GM21381 (cell line): ENCODE measurements around the gene BLNK.
A peak's percentile ranks its signal among the peaks of the same experiment; 100 is the strongest.
"Not testable (repeated sequence)": the region's sequence is repeated elsewhere in the genome, so short reads cannot be mapped to it uniquely, and the experiment has no call there.

Experiments
- ATAC-seq: cut with Tn5 transposase; IDR thresholded peaks from one replicate; pipeline ENCODE4 v1.9.1; 2021; ENCODE audit warnings: mild to moderate bottlenecking, moderate library complexity; ENCODE audit not compliant: unreplicated experiment

The BLNK gene

DNA sequence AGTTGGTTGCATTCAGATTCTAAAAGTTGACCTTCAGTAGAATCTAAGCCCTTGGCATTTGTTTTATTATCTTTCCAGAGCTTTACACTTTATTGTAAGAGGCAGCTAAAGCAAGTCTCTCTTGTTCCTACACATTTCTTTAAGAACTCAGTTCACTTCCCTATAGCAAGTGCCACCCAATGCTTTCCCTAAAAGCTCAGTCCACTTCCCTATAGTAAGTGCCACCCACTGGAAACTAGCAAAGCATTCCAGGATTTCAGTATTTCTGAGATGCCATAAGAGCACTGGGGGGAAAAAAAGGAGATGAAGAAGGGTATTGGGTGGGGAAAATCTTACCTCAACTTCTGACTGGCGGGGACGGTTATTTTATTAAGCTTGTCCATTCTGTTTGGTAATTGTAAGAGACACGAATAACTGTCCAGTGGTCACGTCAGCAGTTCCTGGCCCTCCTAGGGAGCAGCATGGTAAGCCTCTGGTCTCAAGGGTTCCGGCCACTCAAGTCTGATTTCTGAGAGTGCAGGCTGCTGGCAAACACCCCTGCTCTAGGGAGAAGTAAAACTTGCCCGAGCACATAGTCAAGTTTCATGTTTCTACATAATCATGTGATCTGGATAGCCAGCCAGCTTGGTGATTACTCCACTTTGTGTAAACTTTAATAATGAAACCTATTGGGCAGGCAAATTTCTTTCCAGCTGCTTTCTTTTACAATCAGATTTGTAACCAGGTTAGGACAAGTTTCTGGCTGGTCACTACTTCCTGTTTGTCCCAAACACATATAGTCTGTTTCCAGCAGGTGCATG is at the start of gene BLNK:
BLNK (minus strand) TSS at position 554 of the 800 bp plus-strand sequence; CDS start at position 383, 171 bp downstream.
- peak; percentile 56 for ATAC-seq

DNA sequence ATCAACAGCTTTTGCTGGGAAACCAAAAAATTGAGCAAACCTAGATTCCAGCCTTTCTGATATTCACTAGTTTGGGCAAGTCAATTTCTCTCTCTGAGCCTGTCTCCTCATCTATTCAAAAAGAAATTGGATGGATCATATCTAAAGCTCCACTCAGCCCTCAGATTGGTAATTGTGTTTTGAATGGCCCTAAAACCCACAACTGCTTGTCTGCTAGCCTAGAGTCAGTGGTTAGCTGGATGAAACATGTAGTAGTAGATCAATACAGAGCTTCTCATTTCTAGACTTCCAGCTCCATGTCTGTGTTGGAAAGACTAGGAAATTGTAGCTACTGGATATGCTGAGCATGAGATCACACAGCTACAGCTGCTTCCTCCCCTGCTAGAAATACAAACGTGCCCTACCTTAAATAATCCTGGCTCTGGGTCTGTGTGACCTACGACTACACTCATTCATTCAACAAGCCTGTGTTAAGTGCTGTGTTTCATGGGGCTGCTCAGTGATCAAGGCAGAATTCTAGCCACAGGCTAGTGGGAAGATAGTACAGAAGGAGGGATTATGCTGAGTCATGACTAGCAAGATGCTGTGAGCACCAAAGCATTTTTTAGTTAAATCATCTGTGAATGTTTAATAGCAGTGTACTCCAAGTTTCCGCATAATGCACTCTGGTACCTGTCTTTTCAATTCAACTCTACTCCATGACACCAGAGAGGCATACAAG is 48.5 kb upstream of the BLNK start:
- no peak for ATAC-seq

DNA sequence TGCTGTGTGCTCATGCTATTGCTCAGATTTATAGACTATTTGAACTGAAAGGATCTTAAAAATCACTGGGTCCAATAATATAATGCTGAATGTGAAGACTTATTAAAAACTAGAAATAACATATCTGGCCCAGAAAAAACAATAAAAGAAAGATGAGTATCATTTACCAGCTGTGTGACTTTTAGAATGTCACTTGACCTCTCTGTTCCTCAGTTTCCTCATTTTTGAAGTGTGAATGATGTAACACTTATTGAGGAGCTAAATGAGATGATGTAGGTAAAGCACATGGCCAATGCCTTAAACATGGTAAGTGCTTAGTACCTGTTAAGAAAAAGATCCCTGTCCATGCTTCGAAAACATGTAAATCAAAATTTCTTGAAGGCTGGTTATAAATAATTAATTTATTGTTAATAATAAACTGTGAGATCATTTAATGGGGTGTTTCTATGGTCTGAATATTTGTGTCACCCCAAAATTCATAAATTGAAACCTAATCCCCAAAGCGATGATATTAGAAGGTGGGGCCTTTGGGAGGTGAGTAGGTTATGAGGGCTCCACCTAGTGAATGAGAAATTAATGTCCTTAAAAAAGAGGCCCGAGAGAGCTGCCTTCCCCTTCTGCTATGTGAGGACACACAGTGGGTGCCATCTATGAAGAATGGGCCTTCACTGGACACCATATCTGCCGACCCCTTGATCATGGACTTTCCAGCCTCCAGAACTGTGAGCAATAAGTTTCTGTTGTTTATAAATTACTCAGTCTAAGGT is 45.9 kb upstream of the BLNK start:
- ATAC-seq: no peak

DNA sequence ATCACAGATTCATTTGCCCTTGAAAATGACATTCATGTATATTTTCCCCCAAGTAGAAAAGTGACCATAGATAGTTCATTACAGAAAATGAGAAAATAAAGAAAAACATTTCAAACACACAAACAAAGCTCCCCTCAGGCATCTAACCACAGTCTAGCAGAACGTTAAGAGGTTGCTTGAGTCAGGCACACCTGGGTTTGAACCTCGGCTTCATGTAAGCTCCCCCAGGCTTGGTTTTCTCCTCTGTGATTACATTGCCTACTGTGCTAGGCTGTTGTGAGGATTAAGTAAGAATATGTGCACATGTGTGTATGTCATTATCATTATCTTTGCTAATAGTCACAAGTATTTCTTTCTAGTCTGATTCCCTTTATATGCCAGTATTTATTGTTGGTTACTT is 42.0 kb upstream of the BLNK start:
- ATAC-seq: no peak

DNA sequence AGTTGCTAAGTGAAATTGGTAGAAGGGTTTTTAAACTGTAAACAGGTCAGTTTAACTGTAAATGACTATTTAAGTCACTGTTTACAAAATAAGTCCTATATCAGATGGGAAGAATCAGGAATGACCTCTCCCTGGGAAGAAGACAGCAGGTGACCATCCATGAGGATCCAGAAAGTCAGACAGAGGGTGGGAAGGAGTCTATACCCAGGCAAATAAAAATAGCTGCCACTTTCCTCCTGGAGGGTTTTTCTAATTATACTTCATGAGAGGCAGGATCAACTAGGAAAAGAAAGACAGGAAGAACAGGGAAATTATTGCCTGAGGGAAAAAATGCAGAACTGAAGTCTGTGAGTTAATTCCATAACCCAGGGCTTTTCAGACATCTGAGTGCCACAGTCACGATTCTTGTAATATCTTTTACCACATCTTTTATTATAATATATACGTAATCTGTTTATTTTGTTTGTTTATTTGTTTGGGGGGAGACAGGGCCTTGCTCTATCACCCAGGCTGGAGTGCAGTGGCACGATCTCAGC is 39.9 kb upstream of the BLNK start:
- no peak for ATAC-seq

DNA sequence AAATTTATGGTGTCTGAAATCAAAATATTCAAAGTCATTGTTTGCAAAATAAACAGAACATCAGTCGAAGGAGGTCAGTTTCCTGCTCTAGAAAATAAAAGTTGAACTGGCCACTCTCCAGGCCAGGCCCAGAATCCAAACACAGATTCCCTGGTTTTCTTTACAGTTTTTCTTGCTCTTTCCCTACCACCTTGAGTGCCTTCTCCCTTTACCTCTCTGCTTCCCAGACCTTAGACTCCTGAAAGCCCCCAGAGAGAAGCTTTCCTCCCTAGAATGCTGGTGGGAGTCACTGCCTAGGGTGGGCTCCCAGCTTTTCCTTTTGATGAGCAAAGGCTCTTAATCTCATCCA is 38.9 kb upstream of the BLNK start:
- ATAC-seq: no peak

DNA sequence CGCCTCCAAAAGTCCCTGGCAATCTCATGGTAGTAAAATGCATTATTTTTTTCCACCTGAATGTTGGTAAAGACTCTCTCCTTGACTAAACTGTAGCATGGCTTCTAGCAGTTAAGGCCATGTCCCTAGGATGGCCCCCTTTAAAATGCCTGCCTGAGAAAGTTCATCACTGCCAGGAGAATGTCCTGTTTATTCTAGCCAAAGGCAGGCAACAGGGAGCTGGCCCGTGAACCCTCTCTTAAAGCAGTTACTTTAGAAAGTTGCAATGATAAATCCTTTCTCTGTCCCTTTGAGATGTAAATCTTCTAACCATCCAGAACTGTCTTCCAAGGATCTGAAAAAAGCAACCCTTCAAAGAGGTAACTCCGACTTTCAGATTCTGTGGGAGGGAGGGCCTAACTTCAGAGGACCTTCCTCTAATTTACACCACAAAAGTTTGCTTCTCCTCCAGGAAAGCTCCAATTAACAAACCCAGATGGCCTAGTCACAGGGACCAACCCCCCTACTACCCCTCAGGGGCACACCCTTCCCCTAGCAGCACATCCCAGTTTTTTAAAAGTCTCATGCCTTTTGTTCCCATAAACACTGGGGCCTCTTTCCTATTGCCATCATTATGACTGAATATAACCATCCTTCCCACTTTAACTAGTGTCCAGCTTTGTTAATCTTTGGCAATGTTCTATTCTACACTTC is 38.4 kb upstream of the BLNK start:
- ATAC-seq: no peak

DNA sequence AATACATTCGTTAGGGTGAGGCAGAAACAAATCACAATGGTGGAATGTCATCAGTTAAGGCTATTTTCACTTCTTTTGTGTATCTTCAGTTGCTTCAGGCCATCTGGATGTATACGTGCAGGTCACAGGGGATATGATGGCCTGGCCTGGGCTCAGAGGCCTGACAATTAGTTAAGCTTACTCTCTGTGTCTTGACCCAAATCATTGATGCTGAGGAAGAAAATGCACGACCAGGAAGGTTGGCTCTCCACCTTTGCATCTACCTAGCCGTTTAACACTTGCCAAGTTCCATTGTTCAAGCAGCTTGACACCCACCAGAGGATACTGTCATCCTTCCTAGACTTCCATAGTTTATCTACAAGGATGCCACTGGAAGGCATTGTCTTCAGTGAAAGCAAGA is 37.5 kb upstream of the BLNK start:
- not testable (repeated sequence) for ATAC-seq

DNA sequence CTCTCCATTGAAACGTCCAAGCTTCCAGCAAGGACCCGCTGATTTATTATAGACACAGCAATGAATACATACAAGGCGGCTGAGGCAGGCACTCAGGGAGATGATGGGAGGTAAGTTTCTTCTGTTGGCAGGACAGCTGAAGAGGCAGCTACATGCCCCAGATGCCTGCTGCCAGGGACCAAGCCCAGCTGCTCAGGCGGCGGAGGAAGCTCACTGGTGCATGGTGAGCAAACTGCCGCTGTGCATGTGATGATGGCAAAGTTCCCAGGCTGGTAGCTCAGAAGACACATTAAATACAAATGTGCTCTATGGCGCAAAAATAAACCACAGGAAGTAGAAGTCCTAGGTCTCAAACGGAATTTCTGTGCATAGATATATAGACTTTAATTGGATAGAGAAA is 35.1 kb upstream of the BLNK start:
- no peak for ATAC-seq

DNA sequence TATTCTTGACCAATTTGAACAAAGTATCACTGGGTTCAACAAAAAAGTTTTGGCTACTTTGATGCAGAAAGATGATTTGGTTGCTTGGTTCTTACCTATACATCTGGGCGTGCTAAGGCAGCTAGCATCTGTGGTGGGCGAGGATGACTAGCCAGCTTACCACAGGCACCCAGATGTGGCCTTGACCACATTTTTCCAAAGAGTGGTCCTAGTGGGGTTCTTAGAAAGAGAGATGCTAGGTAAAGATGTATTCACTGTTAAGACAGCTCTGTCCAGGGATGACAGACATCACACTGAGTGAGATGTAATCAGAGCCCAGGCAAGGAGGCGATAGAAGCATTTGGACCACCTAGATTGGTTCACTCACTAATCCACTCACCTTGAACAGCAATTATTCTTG is 33.6 kb upstream of the BLNK start:
- ATAC-seq: no peak

DNA sequence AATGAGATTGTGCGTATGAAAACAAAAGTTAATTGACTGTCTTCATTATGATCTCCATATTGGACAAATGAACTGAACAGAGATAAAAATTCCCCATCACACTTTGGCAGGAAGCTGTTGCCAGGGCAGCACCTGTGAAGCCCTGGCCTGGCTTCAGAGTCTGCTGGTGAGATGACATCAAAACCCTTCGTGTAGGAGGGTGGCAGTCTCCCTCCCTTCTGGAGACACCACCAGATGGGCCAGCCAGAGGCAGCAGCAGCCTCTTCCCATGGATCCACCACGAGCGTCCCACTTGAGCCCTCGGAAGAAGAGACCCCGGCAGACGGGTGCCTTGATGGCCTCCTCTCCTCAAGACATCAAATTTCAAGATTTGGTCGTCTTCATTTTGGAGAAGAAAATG is 32.9 kb upstream of the BLNK start, which contains the start of gene DNTT:
DNTT (plus strand) TSS at position 205 of the 400 bp plus-strand sequence; CDS start at position 269, 64 bp downstream.
- ATAC-seq: no peak

DNA sequence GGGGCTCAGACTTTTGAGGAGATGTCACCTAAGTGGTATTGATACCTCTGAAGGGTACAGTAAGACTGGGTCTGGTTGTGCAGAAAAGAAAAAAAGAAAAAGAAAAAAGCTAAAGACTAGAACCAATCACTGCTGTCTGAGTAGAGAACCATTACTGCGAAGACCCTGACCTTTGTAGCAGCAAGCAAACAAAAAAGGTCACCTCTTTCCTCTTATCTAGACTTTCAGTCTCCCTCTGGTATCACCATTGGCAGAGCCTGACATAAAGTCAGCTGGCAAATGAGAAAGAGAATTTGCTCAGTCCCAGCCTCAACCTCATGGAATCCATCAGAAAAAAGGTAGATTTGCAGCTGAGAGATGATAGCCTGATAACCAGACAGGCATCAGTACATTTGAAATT is 30.2 kb upstream of the BLNK start:
- ATAC-seq: no peak

DNA sequence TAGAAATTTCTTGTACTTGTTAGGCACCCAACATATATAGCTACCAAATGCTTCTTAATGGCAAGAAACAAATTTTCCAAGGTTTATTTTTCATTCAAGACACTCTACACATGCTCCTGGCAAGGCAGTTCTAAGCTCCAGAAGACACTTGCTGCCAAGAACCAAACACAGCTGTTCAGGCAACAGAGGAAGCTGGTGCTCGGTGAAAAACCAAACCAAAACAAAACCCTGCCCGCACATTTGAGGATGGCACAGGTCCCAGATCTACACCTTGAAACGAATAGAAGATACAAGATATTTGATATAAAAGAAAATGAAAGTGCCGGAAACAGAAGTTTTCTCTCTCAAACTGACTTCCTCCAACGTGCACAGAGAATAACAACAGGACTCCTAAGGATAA is 28.0 kb upstream of the BLNK start:
- ATAC-seq: no peak

DNA sequence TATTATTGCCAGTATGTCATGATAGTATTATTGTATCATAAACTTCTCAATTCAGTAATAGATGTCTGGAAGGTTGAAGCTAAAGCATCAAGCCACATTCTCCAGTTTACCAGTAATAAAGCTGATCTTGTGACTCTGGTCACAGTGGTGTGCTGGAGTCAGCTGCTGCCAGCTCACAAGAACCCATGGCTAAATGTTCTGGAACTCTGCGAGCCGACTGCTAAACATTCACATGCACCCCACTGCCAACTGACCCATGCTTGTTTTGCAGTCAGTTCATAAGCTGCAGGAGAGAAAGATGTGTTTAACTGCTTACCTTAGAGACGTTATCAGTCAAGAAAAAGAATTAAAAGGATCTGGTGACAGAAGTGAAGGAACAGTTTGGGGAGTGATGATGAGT is 27.0 kb upstream of the BLNK start:
- ATAC-seq: no peak

DNA sequence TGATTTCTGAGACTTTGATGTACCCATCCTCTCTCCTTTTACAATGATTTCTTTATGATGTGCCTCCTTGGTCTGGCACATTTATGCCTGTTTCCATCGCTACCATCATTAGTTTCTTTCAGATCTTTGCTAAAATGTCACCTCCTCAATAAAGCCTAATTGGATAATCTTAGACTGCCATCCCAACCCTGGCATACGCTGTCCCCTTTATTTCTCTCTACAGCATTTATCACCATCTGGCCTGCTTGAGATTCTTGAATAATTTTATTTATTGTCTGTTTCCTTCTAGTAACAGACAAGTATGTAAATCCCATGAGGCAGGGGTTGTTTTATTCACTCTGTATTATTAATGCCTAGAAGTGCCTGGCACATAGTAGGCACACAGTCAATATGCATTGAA is 26.1 kb upstream of the BLNK start:
- ATAC-seq: no peak

DNA sequence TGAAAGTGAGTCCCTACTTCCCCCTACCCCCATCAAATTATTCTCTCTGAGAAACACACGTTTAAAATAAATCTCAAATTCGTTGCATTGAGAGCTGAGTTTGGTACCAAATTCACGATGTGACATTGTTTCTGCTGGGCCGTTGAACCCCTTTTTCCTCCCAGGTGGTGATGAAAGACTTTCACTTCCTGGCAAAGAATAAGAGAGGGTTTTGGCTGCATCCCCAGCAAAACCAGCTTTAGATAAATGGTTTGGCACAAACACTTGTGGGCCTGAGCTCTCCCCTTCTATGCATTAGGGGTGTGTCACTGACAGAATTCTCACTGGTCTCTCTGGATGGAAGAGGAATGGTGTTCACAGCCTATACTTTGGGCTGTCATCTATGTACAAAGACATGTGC is 24.1 kb upstream of the BLNK start:
- no peak for ATAC-seq

DNA sequence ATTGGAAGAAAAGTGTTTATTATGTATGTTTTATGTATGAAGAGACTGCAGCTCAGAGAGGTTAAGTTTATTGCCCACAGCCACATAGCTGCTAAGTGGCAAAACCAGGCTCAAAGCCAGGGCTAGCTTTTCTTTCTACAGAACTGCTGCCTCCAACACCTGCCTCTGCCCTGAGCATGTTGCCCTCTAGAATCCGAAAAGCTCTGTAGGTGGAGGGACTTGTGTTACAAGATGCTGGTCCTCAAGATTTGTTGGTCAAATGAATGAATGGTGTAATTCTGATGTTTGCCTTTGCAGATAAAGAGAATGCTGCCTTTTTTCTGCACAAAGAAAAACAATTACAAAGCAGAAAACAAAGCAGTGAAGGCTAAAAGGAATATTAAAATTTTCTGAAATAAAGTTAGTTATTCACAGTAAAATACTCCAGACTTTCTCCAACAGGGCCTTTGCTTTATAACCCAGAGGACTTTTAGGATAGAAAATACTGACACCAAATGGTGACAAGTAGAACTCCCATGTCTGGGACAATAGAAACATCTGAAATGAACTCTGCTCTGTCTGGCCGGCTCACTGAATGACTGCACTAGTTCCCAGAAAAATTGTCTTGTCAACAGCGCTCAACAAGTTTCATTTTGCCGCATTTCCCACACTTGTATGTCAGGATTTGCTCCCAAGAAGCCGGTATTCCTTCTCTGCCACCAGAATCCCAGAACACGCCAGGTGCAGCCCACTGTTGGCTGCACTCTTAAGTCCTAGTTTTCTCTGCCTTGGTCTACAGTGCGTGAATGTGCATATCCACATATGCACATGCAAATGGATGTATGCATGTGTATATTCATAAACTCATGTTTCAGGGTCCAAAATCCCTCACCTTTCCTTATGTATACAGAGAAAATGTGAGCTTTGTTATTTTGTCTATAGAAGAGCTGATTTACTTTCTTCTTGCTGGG is 21.9 kb upstream of the BLNK start:
- no peak for ATAC-seq

DNA sequence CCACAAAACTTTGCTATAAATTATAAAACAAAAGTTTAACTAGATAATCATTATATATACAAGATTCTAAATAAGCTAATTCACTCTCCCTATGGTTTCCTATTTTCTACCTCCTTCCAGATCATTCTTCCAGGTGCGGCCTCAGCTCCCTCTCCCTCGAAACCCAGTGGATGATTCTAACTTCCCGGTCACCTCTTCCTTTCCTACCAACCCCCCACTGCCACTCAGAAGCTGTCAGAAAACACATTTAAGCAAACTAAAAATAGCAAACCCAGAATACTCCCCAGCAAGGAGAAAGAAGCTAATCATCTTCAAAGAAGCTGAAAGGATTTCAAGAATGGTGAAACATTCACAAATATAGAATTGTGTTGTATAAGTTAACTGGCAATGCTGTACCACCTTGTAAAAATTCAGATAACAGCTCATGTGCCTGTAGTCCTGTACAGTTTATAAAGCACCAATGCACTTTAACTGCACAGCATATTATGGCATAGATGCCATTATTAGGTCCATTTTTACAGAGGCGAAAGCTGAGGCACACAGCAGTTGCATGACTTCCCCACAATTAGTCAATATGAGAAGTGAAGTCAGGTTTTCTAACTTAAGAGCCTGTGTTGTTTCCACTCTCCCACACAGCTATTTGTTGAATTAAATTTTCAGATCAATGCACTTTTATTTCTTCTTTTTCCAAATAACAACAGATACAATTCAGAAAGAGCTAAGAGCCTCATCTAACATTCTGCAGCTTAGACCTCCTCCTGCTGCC is 19.2 kb upstream of the BLNK start:
- no peak for ATAC-seq
